HG02678 (cell line): ENCODE data around the gene APOBEC3A.
"Not testable (repeated sequence)": the region's sequence is repeated elsewhere in the genome, so short reads cannot be mapped to it uniquely, and the experiment has no call there.

Experiments used
- ATAC-seq: cut with Tn5 transposase; IDR thresholded peaks from one replicate; pipeline ENCODE4 v1.9.1; 2021; ENCODE audit warnings: mild to moderate bottlenecking, moderate library complexity; ENCODE audit not compliant: unreplicated experiment

APOBEC3A gene

DNA sequence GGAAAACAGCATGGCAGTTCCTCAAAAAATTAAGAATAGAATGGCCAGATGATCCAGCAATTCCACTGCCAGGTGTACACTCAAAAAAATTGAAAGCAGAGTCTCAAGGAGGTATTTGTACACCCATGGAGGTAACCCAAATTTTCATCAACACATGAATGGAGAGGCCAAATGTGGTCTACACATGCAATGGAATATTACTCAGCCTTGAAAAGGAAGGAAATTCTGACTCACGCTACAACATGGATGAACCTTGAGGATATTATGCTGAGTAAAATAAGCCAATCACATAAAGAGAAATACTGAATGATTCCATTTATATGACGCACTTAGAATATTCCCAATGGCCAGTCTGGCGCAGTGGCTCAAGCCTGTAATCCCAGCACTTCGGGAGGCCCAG lies 19.9 kb downstream of the APOBEC3A start:
- not testable (repeated sequence) for ATAC-seq

DNA sequence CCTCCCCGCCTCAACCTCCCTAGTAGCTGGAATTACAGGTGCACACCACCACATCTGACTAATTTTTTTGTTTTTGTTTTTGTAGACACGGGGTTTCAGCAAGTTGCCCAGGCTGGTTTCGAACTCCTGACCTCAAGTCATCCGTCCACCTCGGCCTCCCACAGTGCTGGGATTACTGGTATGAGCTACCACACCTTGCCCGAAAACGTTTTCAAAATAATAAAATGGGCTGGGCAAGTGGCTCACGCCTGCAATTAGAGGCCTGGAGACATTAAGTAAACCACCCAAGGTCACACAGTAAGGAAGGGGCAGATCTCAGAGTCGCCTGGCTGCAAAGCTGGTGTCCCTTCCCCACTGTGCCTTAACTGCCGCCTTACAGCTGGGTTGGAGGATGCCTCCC lies 23.2 kb downstream of the APOBEC3A start:
- ATAC-seq: not testable (repeated sequence)

- ATAC-seq: peak; percentile 3
These were observed 23.9 kb downstream of the APOBEC3A start for GRCh38 chr22:38981005-38981991.

GRCh38 chr22:38981992-38982927 lies 24.9 kb downstream of the APOBEC3A start, which contains the start of gene APOBEC3B:
Gene APOBEC3B (plus strand): TSS chr22:38982347. CDS start chr22:38982454, 107 bp downstream.
- peak; percentile 71 for ATAC-seq

DNA sequence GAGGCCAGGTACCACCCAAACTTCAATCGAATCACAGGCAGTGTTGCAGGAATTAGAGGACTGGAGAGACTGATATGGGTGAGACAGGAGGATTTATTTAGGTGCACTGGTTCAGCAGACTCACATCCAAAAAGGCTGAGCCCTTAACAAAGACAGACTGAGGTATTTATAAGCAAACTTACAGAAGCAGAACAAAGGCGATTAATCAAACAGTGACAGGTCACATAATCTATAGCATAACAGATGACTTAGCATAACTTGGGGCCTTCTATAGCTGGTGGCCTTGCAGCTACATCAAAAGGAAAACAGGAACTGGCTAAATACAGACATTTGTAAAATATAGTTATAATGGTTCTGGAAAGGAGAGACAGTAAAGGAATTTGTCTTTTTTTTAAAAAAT lies 26.8 kb downstream of the APOBEC3A start:
- ATAC-seq: no peak

DNA sequence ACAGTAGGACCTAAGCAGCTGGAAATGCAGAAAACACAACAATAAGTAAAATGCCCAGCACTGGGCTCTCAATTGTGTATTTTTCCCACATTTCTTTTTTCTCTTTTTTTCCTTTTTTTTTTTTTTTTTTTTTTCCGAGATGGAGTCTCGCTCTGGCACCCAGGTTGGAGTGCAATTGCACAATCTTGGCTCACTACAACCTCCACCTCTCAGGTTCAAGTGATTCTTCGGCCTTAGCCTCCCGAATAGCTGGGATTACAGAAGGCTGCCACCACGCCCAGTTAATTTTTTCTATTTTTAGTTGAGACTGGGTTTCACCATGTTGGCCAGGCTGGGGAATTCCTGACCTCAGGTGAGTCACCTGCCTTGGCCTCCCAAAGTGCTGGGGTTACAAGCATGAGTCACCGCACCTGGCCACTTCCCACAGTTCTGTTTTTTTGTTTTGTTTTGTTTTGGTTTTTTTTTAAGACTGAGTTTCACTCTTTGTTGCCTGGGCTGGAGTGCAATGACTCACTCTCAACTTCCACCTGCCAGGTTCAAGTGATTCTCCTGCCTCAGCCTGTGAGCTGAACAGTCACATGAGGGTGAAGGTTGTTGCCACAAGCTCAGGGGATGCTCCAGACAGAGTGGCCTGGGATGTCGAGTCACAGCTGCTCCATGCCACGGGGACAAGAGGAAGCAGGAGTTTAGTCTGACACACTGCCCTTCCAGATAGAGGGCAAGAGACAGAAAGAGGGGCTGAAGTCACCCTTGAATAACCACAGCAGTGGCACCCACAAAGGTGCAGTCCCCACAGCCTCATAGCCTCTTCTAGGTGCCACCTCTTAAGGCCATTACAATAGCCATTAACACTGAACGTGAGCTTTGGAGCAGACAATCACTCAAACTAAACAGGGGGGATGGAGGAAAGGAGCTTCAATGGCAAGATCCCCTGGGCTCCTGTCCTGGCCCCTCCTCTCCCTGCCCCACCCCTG lies 27.7 kb downstream of the APOBEC3A start:
- ATAC-seq: peak; percentile 54

DNA sequence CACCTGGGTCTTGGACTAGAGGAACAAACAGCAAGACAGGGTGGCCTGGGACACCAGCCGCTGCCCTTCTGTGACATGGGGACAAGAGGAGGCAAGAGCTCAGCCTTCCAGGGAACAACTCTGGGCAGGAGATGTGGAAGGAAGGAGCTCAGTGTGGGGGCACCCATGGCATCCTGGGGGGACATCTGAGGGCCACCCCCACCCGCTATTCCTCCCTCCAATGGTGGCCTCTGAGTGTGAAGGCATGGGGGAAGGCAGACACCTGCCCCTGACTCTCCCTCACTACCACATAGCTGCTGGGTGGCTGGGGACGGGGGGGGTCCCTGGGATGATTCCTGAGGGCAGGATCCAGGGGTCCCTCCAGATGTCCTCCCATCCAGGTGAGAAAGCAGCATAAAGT lies 29.2 kb downstream of the APOBEC3A start:
- ATAC-seq: no peak

DNA sequence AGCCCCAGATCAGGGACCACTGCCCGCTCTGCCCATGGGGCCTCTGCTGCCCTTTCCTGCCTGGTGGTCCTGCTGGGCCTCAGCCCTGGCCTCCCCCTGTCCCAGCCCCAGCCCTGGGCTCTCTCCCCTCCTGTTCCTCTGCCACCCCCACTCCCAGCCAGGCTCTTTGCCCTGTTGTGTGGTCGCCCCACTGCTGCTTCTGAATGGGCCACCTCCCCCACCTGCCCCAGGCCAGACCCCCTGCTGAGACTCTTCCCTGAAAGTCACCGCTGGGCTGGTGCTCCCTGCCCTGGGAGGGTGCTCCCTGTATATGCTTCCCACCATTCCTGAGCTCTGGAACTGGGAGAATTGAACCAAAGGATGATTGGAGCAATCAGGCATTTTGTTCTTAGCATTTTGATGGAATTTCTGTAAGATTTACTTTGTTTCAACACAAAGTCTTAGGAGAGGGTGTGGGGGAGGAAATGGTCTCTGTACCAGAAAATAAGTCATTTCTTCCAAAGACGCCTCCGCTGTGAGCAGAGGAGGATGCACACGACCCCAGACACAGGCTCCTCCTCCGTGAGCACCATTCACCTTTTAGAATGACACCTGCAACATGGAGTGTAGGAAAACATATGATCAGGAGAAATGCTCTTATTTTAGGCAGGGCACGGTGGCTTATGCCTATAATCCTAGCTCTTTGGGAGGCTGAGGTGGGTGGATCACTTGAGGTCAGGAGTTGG lies 29.9 kb downstream of the APOBEC3A start:
- no peak for ATAC-seq

DNA sequence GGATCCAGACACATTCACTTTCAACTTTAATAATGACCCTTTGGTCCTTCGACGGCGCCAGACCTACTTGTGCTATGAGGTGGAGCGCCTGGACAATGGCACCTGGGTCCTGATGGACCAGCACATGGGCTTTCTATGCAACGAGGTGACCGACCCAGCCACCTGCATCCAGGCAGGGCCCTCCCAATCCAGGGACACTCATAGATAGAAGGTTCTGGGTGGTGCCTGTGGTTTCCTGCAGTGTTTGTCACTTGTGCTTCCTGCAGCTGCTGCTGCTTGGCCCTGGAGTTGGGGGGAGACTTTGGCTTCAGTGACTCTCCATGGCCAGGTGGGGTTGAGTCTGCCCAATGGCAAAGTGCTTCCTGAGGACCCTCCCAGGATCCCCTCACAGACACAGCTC lies 32.1 kb downstream of the APOBEC3A start:
- no peak for ATAC-seq

GRCh38 chr22:38992871-38993371 lies 35.5 kb downstream of the APOBEC3A start:
- ATAC-seq: not testable (repeated sequence)

DNA sequence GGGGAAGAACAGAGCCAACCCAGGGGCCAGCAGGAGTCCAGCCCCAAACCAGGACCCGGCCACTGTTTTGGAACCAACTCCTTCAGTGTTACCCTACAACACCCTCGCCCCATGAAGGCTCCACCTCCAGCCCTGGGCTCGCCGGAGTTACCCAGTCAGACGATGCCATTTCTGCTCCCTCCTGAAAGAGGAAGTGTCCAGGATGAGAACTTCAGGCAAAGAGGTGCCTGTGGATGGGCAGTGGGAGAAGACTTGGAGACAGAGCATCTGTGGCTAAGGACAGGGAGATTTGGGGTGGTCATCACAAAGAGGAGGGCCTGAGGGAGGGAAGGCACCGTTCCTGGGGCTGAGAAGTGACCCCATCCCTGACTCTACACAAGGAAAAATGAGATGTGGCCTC lies 38.7 kb downstream of the APOBEC3A start:
- ATAC-seq: no peak

GRCh38 chr22:38997518-38997917 lies 40.1 kb downstream of the APOBEC3A start:
- no peak for ATAC-seq

GRCh38 chr22:39003165-39003638 lies 45.8 kb downstream of the APOBEC3A start:
- ATAC-seq: peak; percentile 66

- no peak for ATAC-seq
These were observed 49.8 kb downstream of the APOBEC3A start for GRCh38 chr22:39007177-39007576.

DNA sequence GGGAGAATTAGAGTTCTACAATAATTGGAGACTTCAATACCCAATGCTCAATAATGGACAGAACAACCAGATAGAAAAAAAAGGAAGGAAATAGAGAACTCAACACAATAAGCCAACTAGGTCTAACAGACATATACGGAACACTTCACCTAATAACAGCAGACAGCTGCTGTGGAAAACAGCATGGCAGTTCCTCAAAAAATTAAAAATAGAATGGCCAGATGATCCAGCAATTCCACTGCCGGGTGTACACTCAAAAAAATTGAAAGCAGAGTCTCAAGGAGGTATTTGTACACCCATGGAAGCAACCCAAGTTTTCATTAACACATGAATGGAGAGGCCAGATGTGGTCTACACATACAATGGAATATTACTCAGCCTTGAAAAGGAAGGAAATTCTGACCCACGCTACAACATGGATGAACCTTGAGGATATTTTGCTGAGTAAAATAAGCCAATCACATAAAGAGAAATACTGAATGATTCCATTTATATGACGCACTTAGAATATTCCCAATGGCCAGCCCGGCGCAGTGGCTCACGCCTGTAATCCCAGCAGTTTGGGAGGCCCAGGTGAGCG lies 51.0 kb downstream of the APOBEC3A start:
- not testable (repeated sequence) for ATAC-seq

- no peak for ATAC-seq
These were observed 53.5 kb downstream of the APOBEC3A start for GRCh38 chr22:39010946-39011345.
